Measurements from ENCODE around the gene PDGFC.

PDGFC gene

GRCh38 chr4:156729416-156729815 lies 242.2 kb downstream of the PDGFC start:
- H3K9ac ChIP-seq (ENCODE audit: low read length), result no peak overlapping the region
- H2AFZ ChIP-seq (ENCODE audit: low read length), result no peak overlapping the region
- no peaks in the 10 kb centered on the region for H3K9me2 ChIP-seq (ENCODE audit: low read depth, low read length)
- no peaks in the 10 kb centered on the region for H3F3A ChIP-seq (ENCODE audit: insufficient read depth, low read length)
- H4K20me1 ChIP-seq (ENCODE audit: insufficient read depth, low read length), result no peaks in the 10 kb centered on the region
- no peaks in the 10 kb centered on the region for H3K36me3 ChIP-seq (ENCODE audit: insufficient read depth, low read length)
- H3K27me3 ChIP-seq (ENCODE audit: insufficient read depth, low read length), result no peaks in the 10 kb centered on the region
- H3K27ac ChIP-seq (ENCODE audit: low read depth, low read length, poor library complexity, severe bottlenecking), result no peak overlapping the region
- H3K4me1 ChIP-seq (ENCODE audit: insufficient read depth, low read length, severe bottlenecking), result no peaks in the 10 kb centered on the region
- TF ChIP-seq CTCF (IDR thresholded peaks at IDR 0.05; ENCODE audit: low read length) (no peak), EZH2 (IDR thresholded peaks at IDR 0.05; ENCODE audit: borderline replicate concordance, low read length) (no peak)
- no peak overlapping the region for H3K4me3 ChIP-seq (ENCODE audit: low read depth, low read length, poor library complexity, severe bottlenecking)
- no peaks in the 10 kb centered on the region for H3K79me2 ChIP-seq (ENCODE audit: insufficient read depth, low read length)
- H3K9me3 ChIP-seq (ENCODE audit: low read length), result no peaks in the 10 kb centered on the region
- H3K4me2 ChIP-seq (ENCODE audit: low read length), result no peak overlapping the region

- Histone ChIP-seq H3K4me1 (ENCODE audit: insufficient read depth, low read length, severe bottlenecking) (no peaks in the 10 kb centered on the region), H3K27me3 (ENCODE audit: insufficient read depth, low read length) (no peaks in the 10 kb centered on the region), H3K79me2 (ENCODE audit: insufficient read depth, low read length) (no peaks in the 10 kb centered on the region), H3K27ac (ENCODE audit: low read depth, low read length, poor library complexity, severe bottlenecking) (no peak overlapping the region), H3K4me3 (ENCODE audit: low read depth, low read length, poor library complexity, severe bottlenecking) (no peak overlapping the region), H4K20me1 (ENCODE audit: insufficient read depth, low read length) (no peaks in the 10 kb centered on the region), H3K9me2 (ENCODE audit: low read depth, low read length) (no peaks in the 10 kb centered on the region), H2AFZ (ENCODE audit: low read length) (no peak overlapping the region), H3K36me3 (ENCODE audit: insufficient read depth, low read length) (no peaks in the 10 kb centered on the region), H3K4me2 (ENCODE audit: low read length) (no peak overlapping the region), H3F3A (ENCODE audit: insufficient read depth, low read length) (no peaks in the 10 kb centered on the region), H3K9me3 (ENCODE audit: low read length) (no peaks in the 10 kb centered on the region), H3K9ac (ENCODE audit: low read length) (no peak overlapping the region)
- TF ChIP-seq CTCF (IDR thresholded peaks at IDR 0.05; ENCODE audit: low read length), result no peak
- TF ChIP-seq EZH2 (IDR thresholded peaks at IDR 0.05; ENCODE audit: borderline replicate concordance, low read length), result no peak
These were observed 246.3 kb downstream of the PDGFC start for GRCh38 chr4:156725257-156725656.

GRCh38 chr4:156723951-156724668 lies 247.5 kb downstream of the PDGFC start:
- H3K4me2 ChIP-seq (ENCODE audit: low read length), result no peak overlapping the region
- no peak overlapping the region for H3K9ac ChIP-seq (ENCODE audit: low read length)
- H3K4me1 ChIP-seq (ENCODE audit: insufficient read depth, low read length, severe bottlenecking), result no peaks in the 10 kb centered on the region
- no peaks in the 10 kb centered on the region for H3K9me2 ChIP-seq (ENCODE audit: low read depth, low read length)
- no peaks in the 10 kb centered on the region for H4K20me1 ChIP-seq (ENCODE audit: insufficient read depth, low read length)
- H2AFZ ChIP-seq (ENCODE audit: low read length), result no peak overlapping the region
- H3K79me2 ChIP-seq (ENCODE audit: insufficient read depth, low read length), result no peaks in the 10 kb centered on the region
- H3K36me3 ChIP-seq (ENCODE audit: insufficient read depth, low read length), result no peaks in the 10 kb centered on the region
- no peak overlapping the region for H3K4me3 ChIP-seq (ENCODE audit: low read depth, low read length, poor library complexity, severe bottlenecking)
- no peaks in the 10 kb centered on the region for H3K9me3 ChIP-seq (ENCODE audit: low read length)
- H3K27me3 ChIP-seq (ENCODE audit: insufficient read depth, low read length), result no peaks in the 10 kb centered on the region
- no peak overlapping the region for H3K27ac ChIP-seq (ENCODE audit: low read depth, low read length, poor library complexity, severe bottlenecking)
- no peaks in the 10 kb centered on the region for H3F3A ChIP-seq (ENCODE audit: insufficient read depth, low read length)
- no peak for TF ChIP-seq CTCF (IDR thresholded peaks at IDR 0.05; ENCODE audit: low read length)

Data from OCI-LY1 (cell line).